ENCODE results near the gene RUNX2. TPM values are rescaled to one million over a fixed set of nuclear protein-coding genes. Genes with fewer than 3 reads are reported as not detected.

The RUNX2 gene
- total and polyA plus RNA-seq, 8 donors, result 0.09 to 3.8 (median 0.35) TPM

GRCh38 chr6:45491048-45491735, 163.1 kb downstream of the RUNX2 start:
- no peak for ATAC-seq
- intact Hi-C loops (cut with DNase I), result no loop called here

GRCh38 chr6:45491874-45492273, 163.7 kb downstream of the RUNX2 start:
- Histone ChIP-seq H3K4me1 (no peaks in the 10 kb centered on the region), H3K27ac (no peak overlapping the region), H3K9me3 (no peaks in the 10 kb centered on the region), H3K4me3 (no peak overlapping the region), H3K27me3 (peaks cover 0 to 6% (median 0%) of the 10 kb centered on the region in 4 donors), H3K36me3 (no peaks in the 10 kb centered on the region)
- intact Hi-C loops (cut with DNase I), result no loop called here
- DNase-seq (no peak), ATAC-seq (no peak), FAIRE-seq (no peak)
- no peak for TF ChIP-seq CTCF (IDR thresholded peaks at IDR 0.05)
- 80 to 89% methylated on average over 6 of the region's 6 CpGs for WGBS, 2 donors

More at GRCh38 chr6:45491048-45491735, 163.1 kb downstream of the RUNX2 start:
- no peak for FAIRE-seq
- H3K4me1 ChIP-seq, result no peaks in the 10 kb centered on the region
- TF ChIP-seq CTCF (IDR thresholded peaks at IDR 0.05), result no peak
- no peaks in the 10 kb centered on the region for H3K9me3 ChIP-seq
- no peaks in the 10 kb centered on the region for H3K36me3 ChIP-seq
- H3K4me3 ChIP-seq, result no peak overlapping the region
- 63 to 65% methylated on average over 5 of the region's 5 CpGs for WGBS, 2 donors
- H3K27me3 ChIP-seq, result peaks cover 0 to 6% (median 0%) of the 10 kb centered on the region in 4 donors
- H3K27ac ChIP-seq, result no peak overlapping the region
- no peak for DNase-seq

- Histone ChIP-seq H3K27ac (no peak overlapping the region), H3K4me1 (no peaks in the 10 kb centered on the region), H3K4me3 (no peak overlapping the region), H3K36me3 (no peaks in the 10 kb centered on the region), H3K9me3 (no peaks in the 10 kb centered on the region), H3K27me3 (peaks cover 0 to 6% (median 0%) of the 10 kb centered on the region in 4 donors)
- ATAC-seq, result no peak
- intact Hi-C loops (cut with DNase I), result no loop called here
- no peak for DNase-seq
- no peak for FAIRE-seq
- 96 to 99% methylated on average over 2 of the region's 2 CpGs for WGBS, 2 donors
- TF ChIP-seq CTCF (IDR thresholded peaks at IDR 0.05), result no peak
Observed at GRCh38 chr6:45493761-45494160, 165.6 kb downstream of the RUNX2 start.

- intact Hi-C loops (cut with DNase I), result no loop called here
- FAIRE-seq (no peak), ATAC-seq (no peak)
Observed at GRCh38 chr6:45494416-45495135, 166.4 kb downstream of the RUNX2 start.

More at GRCh38 chr6:45494416-45495135, 166.4 kb downstream of the RUNX2 start:
- no peaks in the 10 kb centered on the region for H3K4me1 ChIP-seq
- no peak for DNase-seq
- no peaks in the 10 kb centered on the region for H3K36me3 ChIP-seq
- H3K9me3 ChIP-seq, result no peaks in the 10 kb centered on the region
- peaks cover 0 to 6% (median 0%) of the 10 kb centered on the region in 4 donors for H3K27me3 ChIP-seq
- no peak overlapping the region for H3K4me3 ChIP-seq
- H3K27ac ChIP-seq, result no peak overlapping the region
- TF ChIP-seq CTCF (IDR thresholded peaks at IDR 0.05), result no peak
- 65 to 84% methylated on average over 3 of the region's 3 CpGs for WGBS, 2 donors

All from pancreas (tissue), 10 donors.